Measurements from ENCODE around the gene LAMP2. TPM values are rescaled to one million over a fixed set of nuclear protein-coding genes. Genes with fewer than 3 reads are reported as not detected.
"Not testable (repeated sequence)": the region's sequence is repeated elsewhere in the genome, so short reads cannot be mapped to it uniquely, and the experiment has no call there.

The LAMP2 gene
- total RNA-seq, 1 experiment from 2014 or later, result 67.0 TPM

GRCh38 chrX:120476714-120477113 is 7.6 kb upstream of the LAMP2 start:
- H3K4me1 Mint-ChIP-seq (ENCODE audit: insufficient read depth, unreplicated experiment), result no peaks in the 10 kb centered on the region
- BruUV-seq (replicated peaks), result no TSS peak
- ChIA-PET CTCF (interaction anchor here (0.7 to 2.9 kb wide), 7 partner anchors 19 to 1147 kb away, joined by 3 to 12 read pairs (median 3); no protein-coding TSS in a partner anchor), POLR2A (no interaction called here)
- peaks cover 13% of the 10 kb centered on the region for H3K27me3 Mint-ChIP-seq (ENCODE audit: insufficient read depth, unreplicated experiment)
- no peak overlapping the region for H3K4me3 Mint-ChIP-seq (ENCODE audit: unreplicated experiment)
- H3K36me3 Mint-ChIP-seq (ENCODE audit: insufficient read depth, unreplicated experiment), result no peaks in the 10 kb centered on the region
- TF ChIP-seq CTCF (IDR thresholded peaks at IDR 0.05; ENCODE audit: unreplicated experiment), result no peak
- no peaks in the 10 kb centered on the region for H3K9me3 Mint-ChIP-seq (ENCODE audit: unreplicated experiment)
- intact Hi-C loops (cut with micrococcal nuclease), result no loop called here
- H3K27ac Mint-ChIP-seq (ENCODE audit: low read depth, unreplicated experiment), result no peak overlapping the region
- DNase-seq (ENCODE audit: unreplicated experiment), result no peak

DNA sequence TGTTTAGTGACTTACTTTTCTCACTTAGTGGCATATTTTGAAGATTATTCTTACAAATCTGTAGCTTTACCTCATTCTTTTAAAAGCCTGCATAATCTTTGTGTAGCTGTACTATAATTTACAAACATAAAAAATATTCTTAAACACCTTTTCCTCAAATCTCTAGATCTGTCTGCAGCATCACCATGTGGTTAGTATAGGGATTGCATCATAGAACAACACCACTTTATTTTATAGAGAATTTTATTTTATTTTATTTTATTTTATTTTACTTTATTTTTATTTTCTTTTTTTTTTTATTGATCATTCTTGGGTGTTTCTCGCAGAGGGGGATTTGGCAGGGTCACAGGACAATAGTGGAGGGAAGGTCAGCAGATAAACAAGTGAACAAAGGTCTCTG is 6.4 kb upstream of the LAMP2 start:
- BruUV-seq (replicated peaks); intact Hi-C loops (cut with micrococcal nuclease); H3K4me1 Mint-ChIP-seq (ENCODE audit: insufficient read depth, unreplicated experiment); H3K27ac Mint-ChIP-seq (ENCODE audit: low read depth, unreplicated experiment); H3K4me3 Mint-ChIP-seq (ENCODE audit: unreplicated experiment); H3K36me3 Mint-ChIP-seq (ENCODE audit: insufficient read depth, unreplicated experiment); H3K9me3 Mint-ChIP-seq (ENCODE audit: unreplicated experiment): not testable (repeated sequence)
- TF ChIP-seq CTCF (IDR thresholded peaks at IDR 0.05; ENCODE audit: unreplicated experiment), result peak; percentile 52
- H3K27me3 Mint-ChIP-seq (ENCODE audit: insufficient read depth, unreplicated experiment), result peaks cover 13% of the 10 kb centered on the region
- DNase-seq (ENCODE audit: unreplicated experiment), result peak; percentile 41
- ChIA-PET POLR2A (interaction anchor here (0.6 kb wide), 2 partner anchors 156 to 545 kb away, joined by 3 read pairs; no protein-coding TSS in a partner anchor), CTCF (interaction anchor here (0.6 to 2.9 kb wide), 19 partner anchors 10 to 346 kb away, joined by 3 to 12 read pairs (median 4); no protein-coding TSS in a partner anchor)

- ChIA-PET CTCF (interaction anchor here (0.7 to 1.6 kb wide), 2 partner anchors 16 to 132 kb away, joined by 3 to 7 read pairs; no protein-coding TSS in a partner anchor), POLR2A (no interaction called here)
- no peak for TF ChIP-seq CTCF (IDR thresholded peaks at IDR 0.05; ENCODE audit: unreplicated experiment)
- no peak for DNase-seq (ENCODE audit: unreplicated experiment)
- Mint-ChIP-seq H3K9me3 (ENCODE audit: unreplicated experiment) (no peaks in the 10 kb centered on the region), H3K27ac (ENCODE audit: low read depth, unreplicated experiment) (no peak overlapping the region), H3K4me1 (ENCODE audit: insufficient read depth, unreplicated experiment) (no peaks in the 10 kb centered on the region), H3K4me3 (ENCODE audit: unreplicated experiment) (no peak overlapping the region), H3K36me3 (ENCODE audit: insufficient read depth, unreplicated experiment) (no peaks in the 10 kb centered on the region), H3K27me3 (ENCODE audit: insufficient read depth, unreplicated experiment) (peaks cover 13% of the 10 kb centered on the region)
- BruUV-seq (replicated peaks), result no TSS peak
- intact Hi-C loops (cut with micrococcal nuclease), result no loop called here
Observed at GRCh38 chrX:120474085-120474484, 5.0 kb upstream of the LAMP2 start.

- H3K36me3 Mint-ChIP-seq (ENCODE audit: insufficient read depth, unreplicated experiment); H3K27ac Mint-ChIP-seq (ENCODE audit: low read depth, unreplicated experiment); BruUV-seq (replicated peaks); H3K9me3 Mint-ChIP-seq (ENCODE audit: unreplicated experiment); H3K27me3 Mint-ChIP-seq (ENCODE audit: insufficient read depth, unreplicated experiment); H3K4me3 Mint-ChIP-seq (ENCODE audit: unreplicated experiment); DNase-seq (ENCODE audit: unreplicated experiment): not testable (repeated sequence)
- peaks cover 18% of the 10 kb centered on the region for H3K4me1 Mint-ChIP-seq (ENCODE audit: insufficient read depth, unreplicated experiment)
- intact Hi-C loops (cut with micrococcal nuclease), result loop anchor here (10.0 kb wide), 1 partner anchor 225 kb away; no protein-coding TSS in a partner anchor
- ChIA-PET POLR2A (interaction anchor here (1.2 to 4.6 kb wide), 6 partner anchors 12 to 209 kb away, joined by 3 to 66 read pairs (median 9); partner anchors contain the start of gene MCTS1), CTCF (interaction anchor here (0.6 to 1.8 kb wide), 4 partner anchors 11 to 216 kb away, joined by 3 to 4 read pairs (median 3); no protein-coding TSS in a partner anchor)
Observed at GRCh38 chrX:120469657-120470056, 561 bp upstream of the LAMP2 start.

Data from MCF 10A (cell line).